CD4-positive, alpha-beta T cell treated with Interleukin-15 for 4 hours (primary cell): ENCODE data around the gene SRRT.
A peak's percentile ranks its signal among the peaks of the same experiment; 100 is the strongest.

Source experiments
- DNase-seq: peaks from one replicate; pipeline ENCODE4 v3.0.0-alpha.2; 2020; ENCODE audit warnings: low spot score

Gene SRRT

DNA sequence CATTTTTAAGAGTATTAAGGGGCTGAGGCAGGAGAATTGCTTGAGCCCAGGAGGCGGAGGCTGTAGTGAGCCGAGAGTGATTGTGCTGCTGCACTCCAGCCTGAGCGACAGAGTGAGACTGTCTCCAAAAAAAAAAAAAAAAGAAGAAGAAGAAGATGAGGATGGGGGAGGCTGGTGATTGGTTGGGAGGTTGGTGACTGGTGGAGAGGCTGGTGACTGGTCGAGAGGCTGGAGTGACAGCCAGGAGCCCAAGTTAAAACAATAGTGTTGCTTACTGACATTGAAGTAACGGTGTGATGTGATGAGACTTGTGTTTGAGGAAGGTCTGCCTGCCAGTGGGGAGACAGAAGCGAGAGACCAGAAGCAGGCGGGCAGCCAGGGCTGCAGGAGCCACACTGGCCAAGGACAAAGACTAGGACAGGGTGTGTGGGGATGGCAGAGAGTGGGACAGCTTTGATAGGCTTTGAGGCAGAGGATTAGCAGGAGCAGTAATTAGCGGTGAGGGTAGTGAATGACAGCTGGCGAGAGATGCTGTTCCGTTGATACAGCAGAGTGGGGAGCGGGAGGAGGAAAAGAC lies 4.9 kb downstream of the SRRT start:
- DNase-seq = no peak

DNA sequence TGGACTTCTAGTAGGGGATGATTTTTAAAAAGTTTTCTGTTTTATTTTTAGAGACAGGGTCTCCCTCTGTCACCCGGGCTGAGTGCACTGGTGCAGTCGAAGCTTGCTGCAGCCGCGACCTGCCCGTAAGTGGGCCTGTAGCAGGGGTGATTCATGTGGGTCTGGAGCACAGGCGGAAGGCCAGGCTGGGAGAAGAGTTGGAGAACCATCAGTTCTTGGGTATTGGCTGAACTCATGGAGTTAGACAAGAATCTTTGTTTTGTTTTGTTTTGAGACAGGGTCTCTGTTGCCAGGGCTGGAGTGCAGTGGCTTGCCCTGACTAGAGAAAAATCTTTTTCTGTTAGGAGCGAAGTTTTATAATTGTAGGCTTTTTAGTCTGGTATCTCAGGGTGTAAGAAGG lies 5.7 kb downstream of the SRRT start:
- no peak for DNase-seq

DNA sequence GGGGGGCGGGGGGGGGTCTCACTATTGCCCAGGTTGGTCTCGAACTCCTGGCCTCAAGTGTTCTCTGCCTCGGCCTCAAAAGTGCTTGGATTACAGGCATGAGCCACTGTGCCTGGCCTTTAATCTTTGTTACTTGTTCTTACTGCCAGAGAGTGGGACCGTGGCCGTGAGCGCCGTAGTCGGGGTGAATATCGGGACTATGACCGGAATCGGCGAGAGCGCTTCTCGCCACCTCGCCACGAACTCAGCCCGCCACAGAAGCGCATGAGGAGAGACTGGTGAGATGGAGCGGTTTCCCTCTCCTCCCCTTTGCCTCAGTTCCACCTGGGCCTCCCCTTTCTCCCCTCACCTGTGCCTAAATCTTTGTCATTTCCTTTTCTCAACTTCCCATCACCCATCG lies 6.2 kb downstream of the SRRT start:
- DNase-seq = no peak

DNA sequence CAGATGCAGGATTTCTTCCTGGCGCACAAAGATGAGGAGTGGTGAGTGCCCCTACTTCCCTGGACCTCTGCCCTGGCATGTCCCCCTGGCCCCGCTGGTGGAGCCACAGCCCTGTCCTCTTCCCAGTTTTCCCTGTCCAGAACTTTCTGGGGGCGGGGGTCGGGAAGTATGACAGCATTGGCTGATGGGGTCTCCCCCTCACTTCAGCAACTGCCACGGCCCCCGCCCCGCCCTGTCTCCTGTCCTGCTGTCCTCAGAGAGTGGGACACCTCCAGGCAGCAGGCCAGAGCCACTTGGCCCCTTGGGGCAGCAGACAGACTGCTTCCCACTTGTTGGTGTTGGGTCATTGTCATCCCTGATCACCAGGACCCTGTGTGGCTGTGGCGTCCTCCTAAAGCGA lies 7.3 kb downstream of the SRRT start:
- no peak for DNase-seq

DNA sequence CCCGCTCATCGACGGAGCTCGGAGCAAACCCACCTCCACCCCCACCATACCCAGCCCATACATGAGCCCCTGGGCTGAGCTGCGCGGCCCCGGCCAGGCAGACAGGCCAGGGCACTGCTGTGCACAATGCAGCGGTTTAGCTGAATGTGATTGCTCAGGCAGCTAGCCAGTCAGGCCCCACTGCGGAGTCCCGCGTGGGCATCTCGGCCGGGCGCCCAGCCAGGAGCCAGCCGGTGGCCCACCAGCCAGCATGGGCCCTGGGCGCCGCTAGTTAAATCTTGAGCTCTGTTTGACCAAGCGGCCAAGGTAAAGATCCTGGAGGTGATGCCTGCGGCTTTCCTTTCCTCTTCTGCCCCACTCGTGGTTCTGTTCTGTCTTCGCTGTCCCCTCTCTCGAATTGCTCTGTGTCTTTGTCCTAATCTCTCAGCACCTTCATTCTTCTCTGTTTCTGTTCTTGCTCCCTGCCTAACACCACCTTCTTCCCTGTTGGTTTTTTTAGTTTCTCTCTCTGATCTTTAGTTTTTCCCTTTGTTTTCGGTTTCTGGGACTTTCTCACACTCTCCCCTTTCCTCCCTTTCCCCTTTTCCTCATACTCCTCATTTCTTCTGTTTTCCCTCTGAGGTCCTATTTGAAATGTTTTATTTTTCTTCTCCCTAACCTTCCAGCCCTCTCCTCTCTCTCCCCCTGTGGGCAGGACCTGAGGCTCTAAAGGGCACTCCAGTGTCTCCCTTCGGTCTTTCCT lies 8.1 kb downstream of the SRRT start:
- no peak for DNase-seq

DNA sequence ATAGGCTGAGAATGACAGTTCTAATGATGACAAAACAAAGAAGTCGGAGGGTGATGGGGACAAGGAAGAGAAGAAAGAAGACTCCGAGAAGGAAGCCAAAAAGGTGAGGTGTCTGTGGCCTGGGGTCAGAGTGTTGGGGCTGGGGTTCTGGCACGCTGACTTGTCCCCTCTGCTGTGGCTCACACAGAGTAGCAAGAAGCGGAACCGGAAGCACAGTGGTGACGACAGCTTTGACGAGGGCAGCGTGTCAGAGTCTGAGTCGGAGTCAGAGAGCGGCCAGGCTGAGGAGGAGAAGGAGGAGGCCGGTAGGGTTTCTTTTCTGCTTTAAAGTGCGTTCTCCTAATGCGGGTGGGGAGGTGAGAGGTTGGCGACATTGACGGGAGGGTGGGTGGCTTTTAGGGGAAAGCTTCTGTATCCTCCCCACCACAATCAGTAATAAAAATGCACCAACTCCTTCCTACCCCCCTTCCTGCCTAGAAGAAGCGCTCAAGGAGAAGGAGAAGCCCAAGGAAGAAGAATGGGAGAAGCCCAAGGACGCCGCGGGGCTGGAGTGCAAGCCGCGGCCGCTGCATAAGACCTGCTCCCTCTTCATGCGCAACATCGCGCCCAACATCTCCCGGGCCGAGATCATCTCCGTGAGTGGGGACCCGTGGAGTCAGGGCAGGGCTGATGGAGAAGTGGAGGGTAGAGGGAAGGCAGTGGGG lies 10.0 kb downstream of the SRRT start:
- peak; percentile 55 for DNase-seq

DNA sequence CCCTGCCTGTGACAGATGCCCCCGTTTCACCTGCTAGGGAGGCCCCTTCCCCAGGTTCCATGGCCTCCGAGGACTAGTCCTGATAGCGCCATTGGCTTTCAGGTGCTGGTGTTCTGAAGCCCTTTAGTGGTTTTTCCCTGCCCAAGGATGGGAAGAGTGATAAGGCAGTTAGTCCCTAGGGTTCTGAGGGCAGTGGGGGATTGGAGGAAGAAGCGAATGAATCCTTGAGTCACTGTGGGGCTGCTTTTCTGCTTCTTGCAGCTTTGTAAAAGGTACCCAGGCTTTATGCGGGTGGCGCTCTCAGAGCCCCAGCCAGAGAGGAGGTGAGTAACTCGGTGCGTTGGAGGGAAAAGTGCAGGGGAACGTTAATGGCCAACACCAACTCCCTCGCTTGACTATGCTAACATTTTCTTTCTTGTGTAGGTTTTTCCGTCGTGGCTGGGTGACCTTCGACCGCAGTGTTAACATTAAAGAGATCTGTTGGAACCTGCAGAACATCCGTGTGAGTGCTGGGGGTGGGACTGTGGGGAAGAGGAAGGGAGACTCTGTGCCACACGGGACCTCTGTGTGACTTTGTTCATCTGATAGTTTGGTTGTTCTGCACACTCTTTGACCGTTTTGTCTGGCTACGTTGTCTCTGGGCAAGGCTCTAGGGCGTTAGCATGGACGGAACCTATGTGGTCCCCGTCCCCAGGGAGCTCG lies 10.7 kb downstream of the SRRT start:
- no peak for DNase-seq

DNA sequence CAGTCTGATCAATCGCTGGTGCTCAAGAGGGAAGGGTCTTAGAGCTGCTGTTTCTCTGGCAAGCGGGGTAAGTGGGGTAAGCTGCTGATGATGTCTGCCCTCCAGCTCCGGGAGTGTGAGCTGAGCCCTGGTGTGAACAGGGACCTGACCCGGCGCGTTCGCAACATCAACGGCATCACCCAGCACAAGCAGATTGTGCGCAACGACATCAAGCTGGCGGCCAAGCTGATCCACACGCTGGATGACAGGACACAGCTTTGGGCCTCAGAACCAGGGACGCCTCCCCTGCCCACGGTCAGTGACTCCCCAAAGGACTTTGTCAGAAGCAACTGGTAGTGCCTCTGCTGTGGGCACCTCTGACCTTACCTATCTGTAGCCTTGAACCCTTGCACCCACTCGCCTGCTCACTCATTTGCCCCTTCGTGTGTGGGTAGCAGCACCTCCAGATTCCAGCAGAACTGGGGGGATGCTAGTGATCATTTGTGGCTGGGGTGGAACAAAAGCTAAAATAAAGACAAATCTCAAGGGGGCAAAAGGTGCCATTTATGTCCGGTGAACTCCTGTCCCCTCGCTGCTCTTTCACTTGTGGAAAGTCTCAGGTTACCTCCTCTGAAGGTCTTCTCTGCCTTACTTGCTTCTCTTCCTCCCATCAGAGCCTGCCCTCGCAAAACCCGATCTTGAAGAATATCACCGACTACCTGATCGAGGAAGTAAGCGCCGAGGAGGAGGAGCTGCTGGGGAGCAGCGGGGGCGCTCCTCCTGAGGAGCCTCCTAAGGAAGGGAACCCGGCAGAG lies 11.4 kb downstream of the SRRT start:
- DNase-seq = no peak

DNA sequence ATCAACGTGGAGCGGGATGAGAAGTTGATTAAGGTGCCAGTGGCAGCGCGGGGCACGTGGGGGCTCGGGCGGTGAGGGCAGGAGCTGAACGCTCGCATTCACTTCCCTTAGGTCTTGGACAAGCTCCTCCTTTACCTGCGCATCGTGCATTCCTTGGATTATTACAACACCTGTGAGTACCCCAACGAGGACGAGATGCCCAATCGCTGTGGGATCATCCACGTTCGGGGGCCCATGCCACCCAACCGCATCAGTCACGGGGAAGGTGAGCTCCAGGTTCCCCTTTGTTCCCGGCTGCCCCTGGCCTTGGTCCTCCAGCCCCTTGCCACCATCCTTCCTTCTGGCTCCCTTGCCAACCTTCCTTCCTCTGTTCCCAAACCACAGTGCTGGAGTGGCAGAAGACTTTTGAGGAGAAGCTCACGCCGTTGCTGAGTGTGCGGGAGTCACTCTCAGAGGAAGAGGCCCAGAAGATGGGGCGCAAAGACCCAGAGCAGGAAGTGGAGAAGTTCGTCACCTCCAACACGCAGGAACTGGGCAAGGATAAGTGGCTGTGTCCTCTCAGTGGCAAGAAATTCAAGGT lies 12.1 kb downstream of the SRRT start:
- no peak for DNase-seq

DNA sequence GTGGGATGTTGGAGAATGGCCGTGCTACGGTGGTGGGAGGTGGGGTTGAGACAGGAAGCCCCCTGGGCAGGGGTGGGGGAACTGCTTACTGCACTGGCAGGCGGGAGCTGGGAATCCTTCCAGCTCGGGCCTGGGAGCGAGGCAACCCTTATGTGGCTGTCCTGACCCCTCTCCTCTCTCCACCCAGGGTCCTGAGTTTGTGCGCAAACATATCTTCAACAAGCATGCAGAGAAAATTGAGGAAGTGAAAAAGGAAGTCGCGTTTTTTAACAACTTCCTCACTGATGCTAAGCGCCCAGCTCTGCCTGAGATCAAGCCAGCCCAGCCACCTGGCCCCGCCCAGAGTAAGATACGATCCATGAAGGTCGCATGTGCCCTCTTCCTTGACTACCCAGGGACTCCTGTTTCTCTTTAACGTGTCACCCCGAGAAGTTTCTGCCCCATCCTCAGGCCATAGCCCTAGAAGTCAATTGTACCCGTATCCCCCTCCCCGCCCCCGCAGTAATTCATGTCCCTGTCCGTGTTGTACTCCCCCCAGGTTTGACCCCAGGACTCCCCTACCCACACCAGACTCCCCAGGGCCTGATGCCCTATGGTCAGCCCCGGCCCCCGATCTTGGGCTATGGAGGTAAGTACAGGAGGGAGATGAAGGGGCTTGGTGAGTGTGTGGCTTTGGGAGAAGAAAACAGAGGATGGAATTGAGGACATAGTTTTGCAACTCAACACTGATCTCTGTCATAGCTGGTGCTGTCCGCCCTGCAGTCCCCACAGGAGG lies 12.8 kb downstream of the SRRT start:
- DNase-seq = peak; percentile 57

DNA sequence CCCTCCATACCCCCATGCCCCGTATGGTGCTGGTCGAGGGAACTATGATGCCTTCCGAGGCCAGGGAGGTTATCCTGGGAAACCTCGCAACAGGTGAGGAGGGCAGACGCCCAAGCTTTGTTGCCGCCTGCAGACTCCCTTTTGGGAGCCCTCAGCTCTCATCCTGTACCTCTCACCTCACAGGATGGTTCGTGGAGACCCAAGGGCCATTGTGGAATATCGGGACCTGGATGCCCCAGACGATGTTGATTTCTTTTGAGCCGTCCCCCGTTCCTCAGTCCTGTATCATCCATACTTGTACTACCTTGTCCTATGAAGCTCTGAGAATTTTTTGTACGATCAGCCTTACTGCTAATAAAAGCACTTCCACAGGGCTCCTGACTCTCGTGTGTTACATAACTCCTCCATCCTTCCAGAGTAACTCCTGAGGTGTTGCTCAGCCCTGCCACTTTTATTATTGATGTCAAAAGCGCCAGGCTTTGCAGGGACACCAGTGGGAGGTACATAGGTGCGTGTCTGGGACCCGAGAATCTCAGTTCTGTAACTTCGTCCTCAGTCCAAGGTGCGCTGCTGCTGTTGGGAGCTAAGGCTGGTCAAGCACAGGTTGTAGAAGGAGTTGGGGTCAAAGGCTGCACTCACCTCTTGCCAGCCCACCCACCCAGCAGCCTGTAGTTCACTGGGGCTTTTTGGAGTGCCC lies 13.5 kb downstream of the SRRT start:
- no peak for DNase-seq

DNA sequence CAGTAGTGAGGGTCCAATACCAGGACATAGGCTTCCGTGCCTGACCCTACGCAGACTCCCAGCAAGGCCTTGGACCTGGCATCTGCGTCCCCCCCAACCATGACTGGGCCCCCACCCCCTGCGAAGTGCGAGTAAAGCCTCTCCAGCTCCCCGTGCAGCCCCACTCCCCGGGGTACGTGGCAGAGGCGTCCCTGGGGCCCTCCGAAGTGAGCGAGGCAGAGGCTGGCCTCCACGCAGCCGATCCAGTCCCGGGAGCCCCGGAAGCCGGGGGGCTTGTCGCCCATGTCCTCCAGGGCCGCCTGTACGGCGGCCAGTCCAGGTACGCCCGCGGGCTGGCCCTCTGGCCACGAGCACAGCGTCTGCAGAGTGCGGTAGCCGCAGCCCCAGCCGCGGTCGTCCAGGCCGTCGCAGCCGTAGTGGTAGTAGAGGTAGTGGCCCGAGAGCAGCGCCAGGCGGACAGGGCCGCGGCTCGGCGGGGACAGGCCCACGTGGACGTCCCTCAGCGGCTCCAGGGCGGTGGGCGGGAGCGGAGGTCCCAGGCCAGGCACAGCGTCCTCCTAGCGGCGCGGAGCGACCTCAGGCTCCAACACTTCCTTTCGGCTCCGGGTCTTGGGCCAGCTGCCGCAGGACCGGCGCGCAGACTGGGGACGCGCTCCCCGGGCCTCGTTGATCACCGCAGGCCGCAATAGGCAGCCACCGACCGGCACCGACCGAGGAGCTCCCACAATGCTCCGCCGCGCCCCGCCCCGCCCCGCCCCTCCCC lies 14.3 kb downstream of the SRRT start, which contains the start of gene UFSP1:
Gene UFSP1 (minus strand): TSS at position 728 of the 763 bp plus-strand sequence. CDS start 444 bp downstream, at position 284.
- no peak for DNase-seq

DNA sequence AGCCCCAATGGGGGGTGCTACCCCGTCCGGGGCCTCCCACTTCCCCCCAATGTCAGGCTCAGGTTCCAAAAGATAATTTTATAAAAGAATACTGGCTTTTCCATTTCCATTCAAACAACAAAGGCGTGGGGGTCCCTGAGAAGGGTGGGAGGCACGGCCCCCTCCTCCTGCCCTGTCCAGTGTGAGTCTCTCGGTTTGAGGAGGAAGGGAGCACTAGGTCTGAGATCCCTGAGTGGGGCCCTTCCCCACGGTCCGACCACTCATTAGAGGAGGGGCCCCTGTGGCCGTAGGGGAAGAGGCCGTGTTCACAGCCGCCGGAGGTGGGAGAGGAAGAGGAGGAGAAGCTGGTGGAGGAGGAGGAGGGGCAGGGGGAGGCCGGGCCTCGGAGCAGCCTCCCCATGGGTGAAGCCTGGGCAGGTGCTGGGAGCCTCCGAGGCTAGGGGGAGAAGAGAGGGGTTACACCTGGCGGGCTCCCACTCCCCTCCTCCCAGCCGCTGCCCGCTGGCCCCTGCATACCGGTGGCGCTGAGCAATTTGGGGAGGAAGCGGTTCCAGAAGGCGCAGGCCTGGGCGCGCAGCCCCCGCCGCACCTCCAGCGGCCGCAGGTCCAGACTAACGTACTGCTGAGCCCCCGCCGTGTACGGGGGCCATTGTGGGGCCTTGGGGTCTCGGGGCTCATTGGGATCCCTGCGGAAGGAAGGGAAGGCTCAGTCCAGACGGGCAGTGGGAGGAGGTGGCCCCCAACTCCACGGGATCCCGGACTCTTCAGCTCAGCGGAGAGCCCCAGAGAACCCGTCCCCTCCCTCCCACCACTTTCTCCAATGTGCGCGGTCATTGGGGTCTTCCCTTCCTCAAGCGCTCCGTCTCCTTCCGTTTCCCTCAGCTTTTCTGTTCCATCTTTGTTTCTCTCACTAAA lies 16.0 kb downstream of the SRRT start:
- no peak for DNase-seq

DNA sequence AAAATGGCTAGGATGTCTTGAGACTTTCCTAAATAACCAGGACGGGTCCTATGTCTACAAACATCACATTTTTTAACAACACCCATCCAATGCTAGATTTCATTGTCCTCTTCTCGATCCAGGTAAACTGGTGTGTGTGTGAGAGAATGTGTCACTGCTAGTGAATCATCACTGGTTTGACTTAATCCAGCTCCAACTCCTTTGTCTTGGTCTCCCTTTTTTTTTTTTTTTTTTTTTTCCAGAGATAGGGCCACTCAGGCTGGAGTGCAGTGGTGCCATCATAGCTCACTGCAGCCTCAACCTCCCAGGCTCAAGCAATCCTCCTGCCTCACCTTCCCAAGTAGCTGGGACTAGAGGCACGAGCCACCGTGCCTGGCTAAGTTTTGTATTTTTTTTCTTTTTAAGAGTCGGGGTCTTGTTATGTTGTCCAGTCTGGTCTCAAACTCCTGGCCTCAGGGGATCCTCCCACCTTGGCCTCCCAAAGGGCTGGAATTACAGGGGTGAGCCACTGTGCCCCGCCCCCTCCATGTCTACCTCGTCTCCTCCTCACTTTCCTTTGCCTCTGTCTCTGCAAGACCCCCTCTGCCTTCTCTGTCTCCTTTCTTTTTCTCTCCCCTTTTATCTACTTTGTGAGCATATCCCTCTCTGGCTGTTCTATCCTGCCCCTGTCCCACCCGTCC lies 16.8 kb downstream of the SRRT start:
- DNase-seq = no peak

DNA sequence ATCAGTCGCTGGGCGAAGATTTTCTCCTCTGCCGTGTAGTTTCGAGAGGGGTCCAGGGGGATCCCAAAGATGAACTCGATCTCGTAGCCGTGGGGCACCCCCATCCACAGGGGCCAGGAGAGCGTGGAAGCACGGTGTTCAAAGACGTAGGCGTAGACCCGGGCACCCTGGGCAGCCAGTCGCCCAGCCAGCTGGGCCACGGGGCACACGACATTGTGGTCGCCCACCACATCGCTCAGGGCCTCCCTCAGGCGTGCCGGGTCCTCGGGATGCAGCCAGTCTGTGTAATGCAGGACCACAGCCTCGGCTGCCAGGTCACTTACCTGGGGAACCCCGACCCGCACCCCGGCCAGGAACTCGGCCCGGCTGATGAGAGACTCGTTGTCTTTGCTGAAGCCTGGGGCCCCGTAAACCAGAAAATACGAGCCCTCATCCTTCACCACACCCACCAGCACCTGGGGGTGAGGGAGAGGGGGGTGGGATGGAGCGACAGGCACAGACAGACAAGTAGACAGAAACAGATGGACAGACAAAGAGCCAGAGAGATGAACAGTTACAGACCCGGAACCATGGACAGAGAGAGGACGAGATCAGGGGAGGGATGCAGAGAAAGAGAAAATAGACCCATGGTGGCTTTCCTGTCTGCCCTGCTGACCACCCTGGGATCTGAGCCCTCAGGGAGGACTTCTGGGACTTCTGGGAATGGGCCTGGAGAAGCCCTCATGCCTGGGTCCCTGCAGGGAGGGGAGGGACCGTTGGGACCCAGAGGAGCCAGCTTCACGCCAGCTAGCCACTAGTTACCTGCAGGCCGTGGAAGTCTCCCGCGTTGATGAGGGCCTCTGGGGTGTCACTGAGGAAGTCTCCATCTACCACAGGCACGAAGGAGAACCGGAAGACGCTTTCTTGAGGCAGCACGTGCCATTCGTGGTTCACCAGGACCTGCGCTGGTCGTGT lies 17.7 kb downstream of the SRRT start:
- DNase-seq = no peak

DNA sequence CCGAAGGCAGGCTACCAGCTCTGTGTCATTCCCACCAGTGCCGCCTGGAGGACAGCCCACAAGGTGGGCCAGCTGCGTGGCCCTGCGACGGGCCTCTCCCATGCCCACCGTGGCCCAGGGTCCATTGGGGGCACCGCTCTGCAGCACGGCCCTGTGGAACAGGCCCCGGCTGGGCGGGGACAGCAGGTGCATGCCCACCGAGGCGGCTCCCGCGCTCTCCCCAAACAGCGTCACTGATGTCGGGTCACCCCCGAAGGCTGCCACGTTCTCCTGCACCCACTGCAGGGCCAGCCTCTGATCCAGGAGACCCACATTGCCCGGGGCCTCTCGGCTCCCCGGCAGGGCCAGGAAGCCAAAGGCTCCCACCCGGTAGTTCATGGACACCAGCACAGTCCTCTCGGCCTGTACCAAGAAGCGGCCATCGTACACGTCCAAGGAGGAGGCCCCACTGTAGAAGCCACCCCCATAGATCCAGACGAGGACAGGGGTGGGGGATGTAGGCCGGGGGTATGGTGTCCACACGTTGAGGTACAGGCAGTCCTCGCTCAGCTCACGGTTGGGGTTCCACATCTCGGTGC lies 18.5 kb downstream of the SRRT start:
- DNase-seq = no peak
